Tongue (tissue), 3 donors: Measurements from ENCODE around the gene CD86. TPM values are rescaled to one million over a fixed set of nuclear protein-coding genes. Genes with fewer than 3 reads are reported as not detected.
"Not testable (repeated sequence)": the region's sequence is repeated elsewhere in the genome, so short reads cannot be mapped to it uniquely, and the experiment has no call there.

Experiments
- DNase-seq: peaks from one replicate; pipeline ENCODE4 v3.0.0-alpha.2; 2015
- small RNA-seq: library from RNA; depleted of rRNA; stranded (forward); fragments of <200 nt; gene quantifications from one replicate; pipeline ENCODE3, GENCODE V24; 2014; ENCODE audit warnings: low replicate concordance
- total RNA-seq: library from RNA; depleted of rRNA; stranded (reverse); fragments of >200 nt; gene quantifications from one replicate; pipeline ENCODE4 v1.2.3, GENCODE V29; 2014

CD86 gene
- total RNA-seq, 1 donor from 2014 or later: 2.5 TPM

DNA sequence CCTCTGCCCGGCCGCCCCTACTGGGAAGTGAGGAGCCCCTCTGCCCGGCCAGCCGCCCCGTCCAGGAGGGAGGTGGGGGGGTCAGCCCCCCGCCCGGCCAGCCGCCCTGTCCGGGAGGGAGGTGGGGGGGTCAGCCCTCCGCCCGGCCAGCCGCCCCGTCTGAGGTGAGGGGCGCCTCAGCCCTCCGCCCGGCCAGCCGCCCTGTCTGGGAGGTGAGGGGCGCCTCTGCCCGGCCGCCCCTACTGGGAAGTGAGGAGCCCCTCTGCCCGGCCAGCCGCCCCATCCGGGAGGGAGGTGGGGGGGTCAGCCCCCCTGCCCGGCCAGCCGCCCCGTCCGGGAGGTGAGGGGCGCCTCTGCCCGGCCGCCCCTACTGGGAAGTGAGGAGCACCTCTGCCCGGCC, 109.8 kb downstream of the CD86 start:
- not testable (repeated sequence) for DNase-seq

DNA sequence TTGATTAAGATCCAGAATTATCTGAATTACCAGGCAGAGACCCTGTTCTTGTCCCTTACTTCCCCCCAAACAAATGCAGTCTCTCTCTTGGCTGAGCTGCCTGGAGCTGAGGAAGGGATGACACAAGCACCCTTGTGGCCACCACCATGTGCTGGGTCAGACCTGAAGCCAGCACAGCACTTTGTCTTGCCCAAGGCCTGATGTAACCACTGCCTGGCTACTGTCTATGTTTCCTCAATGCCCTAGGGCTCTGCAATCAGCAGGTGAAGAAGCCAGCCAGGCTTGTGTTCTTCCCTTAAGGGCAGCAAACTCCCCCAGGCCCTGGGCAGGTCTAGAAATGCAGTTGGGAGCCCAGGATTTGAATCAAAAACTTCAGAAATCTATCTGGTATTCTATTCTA, 112.5 kb downstream of the CD86 start:
- DNase-seq: no peak

DNA sequence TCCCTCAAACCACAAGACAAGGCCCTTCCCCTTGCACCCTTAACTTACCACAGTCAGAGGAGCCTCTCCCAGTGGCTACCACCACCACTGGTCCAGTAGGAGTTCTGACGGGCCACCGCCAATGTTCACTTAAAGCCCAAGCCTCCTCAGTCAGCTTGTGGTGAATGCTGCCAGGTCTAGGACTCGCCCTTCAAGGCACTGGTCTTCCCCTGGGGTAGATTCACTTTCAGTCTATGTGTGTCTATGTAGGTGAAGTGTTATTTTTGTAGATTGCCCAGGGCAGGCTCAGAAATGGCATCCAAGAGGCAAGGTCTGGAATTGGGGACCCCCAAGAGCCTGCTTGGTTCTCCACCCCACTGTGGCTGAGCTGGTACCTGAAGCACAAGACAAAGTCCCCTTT, 112.9 kb downstream of the CD86 start:
- no peak for DNase-seq

DNA sequence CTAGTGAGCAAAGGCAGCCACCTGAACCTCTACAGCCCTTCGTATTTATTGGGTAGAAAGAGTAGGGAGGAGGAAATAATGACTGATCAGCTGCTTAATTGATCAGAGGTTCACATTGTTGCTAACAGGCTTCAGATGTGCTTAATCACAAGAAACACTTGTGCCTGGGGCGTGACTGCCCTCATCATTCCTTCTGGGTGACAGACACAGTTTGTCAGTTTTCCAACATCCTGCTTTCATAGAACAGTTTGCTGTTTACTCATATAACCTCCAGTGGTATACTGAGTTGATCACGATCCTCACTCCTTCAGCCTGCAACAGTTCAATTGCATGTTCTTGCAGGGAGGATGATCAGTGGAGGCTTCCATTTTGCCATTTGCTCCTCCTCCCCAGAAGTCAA, 114.7 kb downstream of the CD86 start:
- DNase-seq: no peak

Small RNA genes lying within 50 kb of the gene (small RNA-seq; reads per million reads assigned to genes)
- gene RF00019: not detected

Other genes starting within 250 kb of the CD86 start
- gene IQCB1, start 220.3 kb upstream of the CD86 start, total RNA-seq: 24.7 TPM
- 14.1 TPM for gene EAF2, start 220.2 kb upstream of the CD86 start, total RNA-seq
- 18.2 TPM for gene SLC15A2, start 161.0 kb upstream of the CD86 start, total RNA-seq
- gene ILDR1, start 33.1 kb upstream of the CD86 start, total RNA-seq: 1.7 TPM
- not detected for gene CASR, start 128.3 kb downstream of the CD86 start, total RNA-seq